ENCODE results near the gene ZNF385D. TPM values are rescaled to one million over a fixed set of nuclear protein-coding genes. Genes with fewer than 3 reads are reported as not detected.
A peak's percentile ranks its signal among the peaks of the same experiment; 100 is the strongest.

ZNF385D gene
- total RNA-seq, 1 donor from 2014 or later, result 1.3 TPM

- DNase-seq (ENCODE audit: low read depth in 2 of 2), result no peak
Observed at GRCh38 chr3:21750080-21750696, 822 bp downstream of the ZNF385D start.

- DNase-seq (ENCODE audit: low read depth in 2 of 2), result no peak
Observed at GRCh38 chr3:21747966-21748555, 2.9 kb downstream of the ZNF385D start.

- DNase-seq (ENCODE audit: low read depth in 2 of 2), result no peak
Observed at GRCh38 chr3:21747376-21747775, 3.6 kb downstream of the ZNF385D start.

GRCh38 chr3:21745966-21746365 lies 5.0 kb downstream of the ZNF385D start:
- peak in 1 of 2 donors; percentile 18 for DNase-seq (ENCODE audit: low read depth in 2 of 2)

GRCh38 chr3:21744793-21745192 lies 6.2 kb downstream of the ZNF385D start:
- DNase-seq (ENCODE audit: low read depth in 2 of 2), result no peak

GRCh38 chr3:21738935-21739702 lies 11.9 kb downstream of the ZNF385D start:
- no peak for DNase-seq (ENCODE audit: low read depth in 2 of 2)

GRCh38 chr3:21738283-21738682 lies 12.7 kb downstream of the ZNF385D start:
- DNase-seq (ENCODE audit: low read depth in 2 of 2), result no peak

- no peak for DNase-seq (ENCODE audit: low read depth in 2 of 2)
Observed at GRCh38 chr3:21734746-21735145, 16.3 kb downstream of the ZNF385D start.

GRCh38 chr3:21729888-21730459 lies 21.0 kb downstream of the ZNF385D start:
- DNase-seq (ENCODE audit: low read depth in 2 of 2), result no peak

- no peak for DNase-seq (ENCODE audit: low read depth in 2 of 2)
Observed at GRCh38 chr3:21729331-21729730, 21.7 kb downstream of the ZNF385D start.

- DNase-seq (ENCODE audit: low read depth in 2 of 2), result no peak
Observed at GRCh38 chr3:21722768-21723167, 28.2 kb downstream of the ZNF385D start.

GRCh38 chr3:21722301-21722700 lies 28.7 kb downstream of the ZNF385D start:
- DNase-seq (ENCODE audit: low read depth in 2 of 2), result no peak

- no peak for DNase-seq (ENCODE audit: low read depth in 2 of 2)
Observed at GRCh38 chr3:21718943-21719591, 31.9 kb downstream of the ZNF385D start.

- no peak for DNase-seq (ENCODE audit: low read depth in 2 of 2)
Observed at GRCh38 chr3:21718161-21718765, 32.7 kb downstream of the ZNF385D start.

GRCh38 chr3:21715662-21716061 lies 35.3 kb downstream of the ZNF385D start:
- no peak for DNase-seq (ENCODE audit: low read depth in 2 of 2)

- peak; percentile 19 to 74 for DNase-seq (ENCODE audit: low read depth in 2 of 2)
Observed at GRCh38 chr3:21705769-21706168, 45.2 kb downstream of the ZNF385D start.

GRCh38 chr3:21704796-21705195 lies 46.2 kb downstream of the ZNF385D start:
- no peak for DNase-seq (ENCODE audit: low read depth in 2 of 2)

- DNase-seq (ENCODE audit: low read depth in 2 of 2), result no peak
Observed at GRCh38 chr3:21703291-21703690, 47.7 kb downstream of the ZNF385D start.

GRCh38 chr3:21697707-21698106 lies 53.3 kb downstream of the ZNF385D start:
- no peak for DNase-seq (ENCODE audit: low read depth in 2 of 2)

GRCh38 chr3:21694506-21694905 lies 56.5 kb downstream of the ZNF385D start:
- DNase-seq (ENCODE audit: low read depth in 2 of 2), result no peak

- DNase-seq (ENCODE audit: low read depth in 2 of 2), result no peak
Observed at GRCh38 chr3:21691036-21691435, 60.0 kb downstream of the ZNF385D start.

- no peak for DNase-seq (ENCODE audit: low read depth in 2 of 2)
Observed at GRCh38 chr3:21682206-21682605, 68.8 kb downstream of the ZNF385D start.

Measured in dermis microvascular lymphatic vessel endothelial cell (primary cell).